Natural killer cell (primary cell): ENCODE measurements around the gene SEMA6A. TPM values are rescaled to one million over a fixed set of nuclear protein-coding genes. Genes with fewer than 3 reads are reported as not detected.

ENCODE experiments used
- ATAC-seq, 3 donors: fragments of 150-1000 bp in 2 of 3; fragments of 200-7000 bp in 1 of 3; cut with Tn5 transposase; 1 replicate in 1 of 3; 2 replicates in 2 of 3; pipeline ENCODE4 v1.10.0; 2021; ENCODE audit warnings: mild to moderate bottlenecking in 2 of 3, moderate library complexity in 2 of 3
- DNase-seq, 2 donors: peaks; one replicate each; pipeline versions ENCODE4 v3.0.0 to v3.0.0-alpha.2; 2013 to 2021; ENCODE audit warnings: mixed read lengths in 1 of 2
- H3K27ac ChIP-seq: one replicate; pipeline ENCODE4 v1.5.1; 2013; ENCODE audit warnings: mild to moderate bottlenecking, low read length
- H3K27me3 ChIP-seq: one replicate; pipeline ENCODE4 v1.6.1; 2013; ENCODE audit warnings: low read length; ENCODE audit not compliant: control insufficient read depth, insufficient read depth
- H3K36me3 ChIP-seq: one replicate; pipeline ENCODE4 v1.6.1; 2013; ENCODE audit warnings: low read length; ENCODE audit not compliant: control insufficient read depth, insufficient read depth
- H3K4me1 ChIP-seq: one replicate; pipeline ENCODE4 v1.6.1; 2013; ENCODE audit warnings: low read length; ENCODE audit not compliant: control insufficient read depth, insufficient read depth
- H3K4me3 ChIP-seq: one replicate; pipeline ENCODE4 v1.5.1; 2013; ENCODE audit warnings: low read length
- H3K9me3 ChIP-seq: one replicate; pipeline ENCODE4 v1.6.1; 2013; ENCODE audit warnings: low read length; ENCODE audit not compliant: control insufficient read depth, insufficient read depth
- H3K27ac Mint-ChIP-seq, 2 donors: one replicate each; pipeline ENCODE4 v1.8.0; 2022; ENCODE audit warnings: mild to moderate bottlenecking in 2 of 2, mixed read lengths in 2 of 2, moderate library complexity in 1 of 2
- H3K27me3 Mint-ChIP-seq, 2 donors: one replicate each; pipeline ENCODE4 v1.8.0; 2022; ENCODE audit warnings: low read depth in 2 of 2, mixed read lengths in 2 of 2
- H3K36me3 Mint-ChIP-seq: one replicate; pipeline ENCODE4 v1.8.0; 2022; ENCODE audit warnings: mixed read lengths
- H3K4me1 Mint-ChIP-seq, 2 donors: one replicate each; pipeline ENCODE4 v1.8.0; 2022; ENCODE audit warnings: mixed read lengths in 2 of 2
- H3K4me3 Mint-ChIP-seq: one replicate; pipeline ENCODE4 v1.8.0; 2022; ENCODE audit warnings: mild to moderate bottlenecking, moderate library complexity, mixed read lengths
- H3K9me3 Mint-ChIP-seq, 2 donors: one replicate each; pipeline ENCODE4 v1.8.0; 2022; ENCODE audit warnings: mixed read lengths in 2 of 2
- WGBS: methylation state at CpG from one replicate; pipeline ENCODE4 v1.1.7; 2013; ENCODE audit warnings: missing lambda C conversion rate; ENCODE audit not compliant: insufficient coverage; 5-methylcytosine and 5-hydroxymethylcytosine counted together
- intact Hi-C: fragments of 100-400 bp; cut with micrococcal nuclease; formaldehyde crosslinking; loops from one replicate; pipeline ENCODE4 v1.14.2; 2022
- total RNA-seq, 4 donors: library from RNA; stranded (reverse); fragments of 120-200 nt in 1 of 4; gene quantifications; one replicate each; pipeline versions ENCODE4 v1.2.3 to v1.2.4, GENCODE V29; 2013 to 2022
- TF ChIP-seq, protein P1 (sequence below): fragments of 200-600 bp; IDR thresholded peaks from one replicate; pipeline ENCODE4 v1.8.0; 2022; ENCODE audit warnings: antibody characterized with exemption

Gene SEMA6A
- total RNA-seq, 3 donors from 2014 or later (not counting 1 experiment from before 2014, with no cell fraction given): not detected

DNA sequence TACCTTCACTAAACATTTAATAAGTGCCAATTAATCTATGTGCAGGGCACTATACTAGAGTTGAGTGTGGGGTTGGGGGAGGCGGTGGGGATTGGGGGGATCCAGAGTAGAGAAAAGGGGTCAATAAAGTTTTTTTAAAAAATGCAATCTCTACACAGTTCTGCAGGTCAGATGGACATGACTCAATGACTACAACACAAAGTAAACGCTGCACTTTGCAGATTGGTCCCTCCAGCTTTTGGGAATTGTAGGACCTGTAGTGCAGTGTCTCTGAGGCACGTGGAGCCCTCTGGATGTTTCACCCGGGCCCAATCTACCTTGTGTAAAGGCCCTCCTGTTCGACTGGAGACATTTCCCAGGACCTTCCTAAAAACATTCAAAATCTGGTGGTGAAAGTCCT, 43.5 kb downstream of the SEMA6A start:
- no peaks in the 10 kb centered on the region for H3K36me3 ChIP-seq
- H3K27ac Mint-ChIP-seq: no peak overlapping the region
- ATAC-seq (no peak), DNase-seq (no peak)
- 93% methylated on average over 5 of the region's 5 CpGs for WGBS
- H3K9me3 Mint-ChIP-seq: no peaks in the 10 kb centered on the region
- no peak overlapping the region for H3K4me3 Mint-ChIP-seq
- H3K4me3 ChIP-seq: no peak overlapping the region
- no peaks in the 10 kb centered on the region for H3K4me1 Mint-ChIP-seq
- H3K27me3 Mint-ChIP-seq: peaks cover 0 to 2% of the 10 kb centered on the region in 2 donors
- H3K27me3 ChIP-seq: no peaks in the 10 kb centered on the region
- TF ChIP-seq, protein P1, sequence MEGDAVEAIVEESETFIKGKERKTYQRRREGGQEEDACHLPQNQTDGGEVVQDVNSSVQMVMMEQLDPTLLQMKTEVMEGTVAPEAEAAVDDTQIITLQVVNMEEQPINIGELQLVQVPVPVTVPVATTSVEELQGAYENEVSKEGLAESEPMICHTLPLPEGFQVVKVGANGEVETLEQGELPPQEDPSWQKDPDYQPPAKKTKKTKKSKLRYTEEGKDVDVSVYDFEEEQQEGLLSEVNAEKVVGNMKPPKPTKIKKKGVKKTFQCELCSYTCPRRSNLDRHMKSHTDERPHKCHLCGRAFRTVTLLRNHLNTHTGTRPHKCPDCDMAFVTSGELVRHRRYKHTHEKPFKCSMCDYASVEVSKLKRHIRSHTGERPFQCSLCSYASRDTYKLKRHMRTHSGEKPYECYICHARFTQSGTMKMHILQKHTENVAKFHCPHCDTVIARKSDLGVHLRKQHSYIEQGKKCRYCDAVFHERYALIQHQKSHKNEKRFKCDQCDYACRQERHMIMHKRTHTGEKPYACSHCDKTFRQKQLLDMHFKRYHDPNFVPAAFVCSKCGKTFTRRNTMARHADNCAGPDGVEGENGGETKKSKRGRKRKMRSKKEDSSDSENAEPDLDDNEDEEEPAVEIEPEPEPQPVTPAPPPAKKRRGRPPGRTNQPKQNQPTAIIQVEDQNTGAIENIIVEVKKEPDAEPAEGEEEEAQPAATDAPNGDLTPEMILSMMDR: no peak
- H3K4me1 ChIP-seq: no peaks in the 10 kb centered on the region
- no peaks in the 10 kb centered on the region for H3K36me3 Mint-ChIP-seq
- intact Hi-C loops: no loop called here
- H3K9me3 ChIP-seq: no peaks in the 10 kb centered on the region
- no peak overlapping the region for H3K27ac ChIP-seq

GRCh38 chr5:116530276-116530675, 44.3 kb downstream of the SEMA6A start:
- Mint-ChIP-seq H3K4me1 (no peaks in the 10 kb centered on the region), H3K4me3 (no peak overlapping the region), H3K27me3 (peaks cover 0 to 6% of the 10 kb centered on the region in 2 donors), H3K27ac (no peak overlapping the region), H3K36me3 (no peaks in the 10 kb centered on the region), H3K9me3 (no peaks in the 10 kb centered on the region)
- intact Hi-C loops: no loop called here
- ATAC-seq (no peak), DNase-seq (no peak)
- no peaks in the 10 kb centered on the region for H3K4me1 ChIP-seq
- H3K9me3 ChIP-seq: no peaks in the 10 kb centered on the region
- no peaks in the 10 kb centered on the region for H3K36me3 ChIP-seq
- TF ChIP-seq, protein P1: no peak
- no peaks in the 10 kb centered on the region for H3K27me3 ChIP-seq
- 100% methylated on average over 1 of the region's 4 CpGs for WGBS
- no peak overlapping the region for H3K4me3 ChIP-seq
- H3K27ac ChIP-seq: no peak overlapping the region

- no peaks in the 10 kb centered on the region for H3K4me1 ChIP-seq
- Mint-ChIP-seq H3K27ac (no peak overlapping the region), H3K27me3 (peaks cover 0 to 7% of the 10 kb centered on the region in 2 donors), H3K36me3 (no peaks in the 10 kb centered on the region), H3K9me3 (no peaks in the 10 kb centered on the region), H3K4me3 (no peak overlapping the region), H3K4me1 (no peaks in the 10 kb centered on the region)
- intact Hi-C loops: no loop called here
- WGBS: 100% methylated on average over 3 of the region's 4 CpGs
- no peaks in the 10 kb centered on the region for H3K9me3 ChIP-seq
- no peak overlapping the region for H3K27ac ChIP-seq
- TF ChIP-seq, protein P1: no peak
- no peak overlapping the region for H3K4me3 ChIP-seq
- H3K36me3 ChIP-seq: no peaks in the 10 kb centered on the region
- ATAC-seq: no peak
- no peak for DNase-seq
- no peaks in the 10 kb centered on the region for H3K27me3 ChIP-seq
Observed at GRCh38 chr5:116529615-116530014, 45.0 kb downstream of the SEMA6A start.

GRCh38 chr5:116528519-116529234, 45.9 kb downstream of the SEMA6A start:
- Mint-ChIP-seq H3K4me3 (no peak overlapping the region), H3K36me3 (no peaks in the 10 kb centered on the region), H3K27me3 (peaks cover 0 to 7% of the 10 kb centered on the region in 2 donors), H3K9me3 (no peaks in the 10 kb centered on the region), H3K4me1 (no peaks in the 10 kb centered on the region), H3K27ac (no peak overlapping the region)
- ATAC-seq (no peak), DNase-seq (no peak)
- WGBS: 93% methylated on average over 7 of the region's 7 CpGs
- H3K4me3 ChIP-seq: no peak overlapping the region
- H3K9me3 ChIP-seq: no peaks in the 10 kb centered on the region
- TF ChIP-seq, protein P1: no peak
- no peaks in the 10 kb centered on the region for H3K27me3 ChIP-seq
- H3K4me1 ChIP-seq: no peaks in the 10 kb centered on the region
- intact Hi-C loops: no loop called here
- H3K36me3 ChIP-seq: no peaks in the 10 kb centered on the region
- H3K27ac ChIP-seq: no peak overlapping the region
